CD4-positive, alpha-beta T cell treated with Interleukin-10 for 1 hour (primary cell): ENCODE measurements around the gene RAB14.

Experiments
- DNase-seq: peaks from one replicate; pipeline ENCODE4 v3.0.0-alpha.2; 2020

Gene RAB14

DNA sequence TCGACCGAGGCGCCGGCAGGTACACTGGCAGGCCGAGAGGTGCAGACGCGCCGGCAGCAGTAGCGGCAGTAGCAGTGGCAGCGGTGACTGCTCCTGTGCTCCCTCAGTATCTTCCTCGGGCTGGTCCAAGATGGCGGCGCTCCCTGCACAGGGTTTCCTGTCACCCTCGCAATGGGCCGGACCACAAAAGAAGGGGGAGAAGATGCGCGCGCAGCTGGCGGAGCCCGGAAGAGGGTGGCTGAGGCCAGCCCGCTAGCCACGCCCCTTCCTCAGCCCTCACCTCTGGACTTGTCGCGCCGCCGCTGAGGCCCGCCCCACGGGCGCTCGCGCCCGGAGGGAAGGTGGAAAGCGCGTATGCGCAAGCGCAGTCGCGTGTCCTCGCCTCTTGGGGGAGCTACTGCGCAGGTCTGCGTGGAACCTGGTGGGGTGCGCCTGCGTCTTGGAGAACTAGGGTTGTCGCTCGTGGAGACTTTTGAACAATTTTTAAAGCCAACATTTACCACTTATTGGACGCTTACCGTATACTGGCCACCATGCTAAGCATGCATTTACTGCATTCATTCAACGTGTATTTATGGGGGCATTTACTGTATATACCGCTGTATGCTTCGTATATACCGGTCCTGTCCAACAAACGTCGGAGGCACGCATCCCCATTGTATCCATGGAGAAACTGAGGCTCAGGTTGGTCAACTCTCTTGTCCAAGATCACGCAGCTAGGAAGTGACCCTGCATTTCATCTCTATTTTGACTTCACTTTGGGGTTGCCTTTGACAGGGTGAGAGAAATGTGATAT, at the start of gene RAB14:
TSS of gene RAB14 (minus strand) at position 132 of the 796 bp plus-strand sequence. CDS start 8,457 bp downstream, outside the sequence.
- DNase-seq: peak; percentile 100

DNA sequence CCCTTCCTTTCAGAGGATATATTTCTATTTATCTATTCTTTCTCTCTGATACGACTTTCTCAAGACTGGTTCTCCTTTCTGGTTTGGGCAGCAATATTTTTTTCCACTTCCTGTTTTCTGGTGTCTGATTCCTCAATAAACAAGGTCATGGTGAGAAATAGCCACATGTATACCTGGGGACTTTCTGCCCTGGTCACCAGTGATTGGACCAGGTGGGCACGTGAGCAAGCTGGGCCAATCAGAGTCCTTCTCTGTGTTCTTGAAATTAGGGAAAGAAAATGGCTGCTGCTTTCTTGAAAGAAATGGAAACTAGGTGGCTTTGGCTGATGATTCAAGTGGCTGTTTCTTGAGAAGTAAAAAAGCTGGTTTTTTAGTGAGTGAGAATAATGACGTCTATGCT, 47.9 kb upstream of the RAB14 start:
- DNase-seq: peak; percentile 4

DNA sequence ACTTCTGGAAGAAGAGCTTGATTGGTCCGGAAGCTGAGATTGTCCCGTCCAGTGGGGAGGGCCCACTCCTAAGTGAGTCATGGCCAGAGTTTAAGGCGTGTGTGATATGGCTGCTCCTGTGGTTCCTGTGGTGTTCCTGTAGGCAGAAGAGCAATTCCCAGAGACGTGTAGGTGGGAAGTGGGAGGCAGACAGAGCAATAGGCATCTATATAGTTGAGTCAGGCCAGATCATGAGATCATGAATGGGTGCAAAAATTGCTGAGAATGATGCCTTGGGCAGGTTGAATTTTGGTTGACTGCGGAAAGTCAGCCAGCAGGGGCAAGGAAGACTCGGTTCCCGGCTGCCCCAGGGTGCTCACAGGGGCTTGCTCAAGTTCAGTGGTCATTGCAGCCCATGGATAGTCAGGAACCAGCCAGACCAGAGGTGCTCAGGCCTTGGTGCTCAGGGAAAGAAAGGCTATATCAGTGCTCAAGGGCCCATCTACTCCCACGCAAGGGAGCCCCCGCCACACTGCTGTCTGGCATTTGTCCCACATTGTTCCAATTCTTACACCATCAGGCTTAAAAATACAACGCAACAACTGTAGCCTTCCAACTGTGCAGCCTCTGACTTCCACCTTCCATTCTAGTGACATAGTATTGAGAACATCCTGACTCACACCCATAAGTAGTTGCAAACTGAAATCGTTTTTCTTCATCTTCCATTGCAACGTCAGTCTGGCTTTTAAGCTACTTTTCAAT, 45.3 kb upstream of the RAB14 start:
- DNase-seq: no peak

DNA sequence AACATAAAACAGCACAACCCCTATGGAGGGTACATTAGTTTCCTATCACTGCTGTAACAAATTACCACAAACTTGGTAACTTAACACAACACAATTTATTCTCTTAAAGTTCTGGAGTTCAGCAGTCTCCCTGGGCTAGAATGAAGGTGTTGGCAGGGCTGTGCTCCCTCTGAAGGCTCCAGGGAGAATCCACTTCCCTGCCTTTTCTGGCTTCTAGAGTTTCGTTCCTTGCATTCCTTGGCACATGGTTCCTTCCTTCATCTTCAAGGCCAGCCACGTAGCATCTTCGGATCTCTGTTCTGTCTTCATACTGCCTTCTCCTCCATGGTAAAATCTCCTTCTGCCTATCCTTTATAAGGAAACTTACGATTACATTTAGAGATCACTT, 41.3 kb upstream of the RAB14 start:
- DNase-seq: no peak

DNA sequence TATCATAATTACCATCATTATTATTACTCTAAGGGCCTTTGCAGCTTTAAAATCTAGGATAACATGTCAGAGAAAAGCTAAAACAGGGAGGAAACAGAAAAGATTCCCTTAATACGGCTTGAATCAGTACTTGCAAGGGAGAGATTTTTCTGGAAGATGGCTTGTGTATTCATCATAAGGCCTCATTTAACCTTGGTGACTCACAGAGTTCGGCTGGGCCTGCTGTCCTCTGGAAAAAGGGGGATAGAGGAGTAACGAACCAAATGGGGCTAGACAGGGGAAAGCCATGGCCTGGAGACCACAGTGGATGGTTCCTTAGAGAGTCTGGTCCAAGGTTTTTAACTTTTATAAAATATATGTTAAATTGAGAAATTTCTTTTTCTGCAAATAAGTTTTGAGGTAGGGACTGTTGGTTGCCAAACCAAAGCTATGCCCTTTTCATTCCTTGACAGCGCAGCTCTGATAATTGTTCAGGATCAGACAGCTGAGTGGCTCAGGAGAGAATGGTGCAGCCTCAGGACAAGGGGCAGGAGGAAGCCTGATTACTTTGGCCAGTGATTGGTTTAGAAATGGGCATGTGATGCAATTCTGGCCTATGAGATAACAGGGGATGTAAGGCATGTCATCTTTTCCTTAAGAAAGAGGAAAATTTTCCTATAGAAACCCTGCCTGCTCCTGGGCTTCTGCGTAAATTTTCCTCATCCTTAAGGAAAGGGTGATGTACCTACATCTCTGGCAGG, 40.7 kb upstream of the RAB14 start:
- no peak for DNase-seq

DNA sequence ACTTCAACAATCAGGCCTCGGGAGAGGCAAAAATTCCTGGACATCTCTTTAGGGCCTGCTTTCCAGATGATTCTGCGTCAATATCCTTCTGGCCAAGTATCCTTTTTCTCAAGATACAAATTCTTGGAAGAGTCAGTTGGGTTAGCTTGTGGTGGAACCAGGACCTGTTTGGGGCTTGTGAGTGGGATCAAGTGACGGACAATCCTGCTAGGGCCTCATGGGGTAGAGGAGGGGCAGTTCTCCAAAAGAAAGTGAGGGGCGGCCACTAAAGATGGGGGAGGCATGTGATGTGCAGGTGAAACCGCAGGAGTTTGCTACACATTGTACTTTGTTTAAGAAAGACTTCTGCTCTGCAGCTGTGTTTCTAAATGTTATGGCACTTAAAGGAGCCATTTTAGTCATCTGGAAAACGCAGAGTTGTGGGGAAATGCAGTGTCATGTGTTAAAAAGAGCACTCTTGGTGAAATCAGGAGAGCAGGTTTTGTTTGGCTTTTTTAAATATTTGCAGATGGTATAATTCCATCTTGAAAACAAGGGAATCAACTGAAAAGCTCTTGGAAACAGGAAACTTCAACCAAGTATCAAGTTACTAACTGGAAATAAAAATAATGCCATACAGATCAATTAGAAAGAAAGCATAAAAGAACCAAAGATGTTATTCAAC, 38.9 kb upstream of the RAB14 start:
- no peak for DNase-seq

DNA sequence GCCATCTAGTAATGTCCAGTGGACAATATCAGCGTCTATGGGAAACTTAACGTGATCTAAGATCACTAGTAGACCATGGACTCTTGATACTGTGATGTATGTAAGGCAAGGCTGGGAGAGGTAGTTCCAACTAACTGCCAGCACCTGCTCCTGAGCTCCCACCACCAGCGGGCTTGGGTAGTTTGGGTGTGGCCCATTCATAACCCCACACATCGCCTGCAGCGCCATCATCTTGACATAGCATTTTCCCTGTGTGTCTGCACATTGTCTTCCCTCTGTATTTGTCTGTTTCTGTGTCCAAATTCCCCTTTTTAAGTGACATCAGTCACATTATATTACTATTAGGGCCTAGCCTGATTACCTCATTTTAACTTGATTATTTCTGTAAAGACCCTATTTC, 38.2 kb upstream of the RAB14 start:
- DNase-seq: no peak

DNA sequence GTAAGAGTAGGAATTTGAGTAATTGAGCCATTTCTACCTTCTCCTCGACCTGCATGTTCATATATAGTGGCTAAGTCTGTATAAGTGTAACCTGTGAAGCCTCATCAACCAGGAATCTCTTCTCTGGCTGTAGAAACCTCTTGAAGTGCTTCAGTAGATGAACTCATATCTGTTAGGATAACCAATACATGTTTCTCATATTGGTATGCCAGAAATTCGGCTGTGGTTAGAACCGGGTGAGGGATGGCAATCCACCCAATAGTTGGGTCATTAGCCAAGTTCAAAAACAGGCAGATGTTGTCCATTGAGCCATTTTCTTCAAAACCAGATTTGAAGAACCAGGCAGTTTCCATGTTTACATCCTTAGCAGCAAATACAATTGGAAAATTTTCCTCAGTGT, 37.4 kb upstream of the RAB14 start:
- no peak for DNase-seq

DNA sequence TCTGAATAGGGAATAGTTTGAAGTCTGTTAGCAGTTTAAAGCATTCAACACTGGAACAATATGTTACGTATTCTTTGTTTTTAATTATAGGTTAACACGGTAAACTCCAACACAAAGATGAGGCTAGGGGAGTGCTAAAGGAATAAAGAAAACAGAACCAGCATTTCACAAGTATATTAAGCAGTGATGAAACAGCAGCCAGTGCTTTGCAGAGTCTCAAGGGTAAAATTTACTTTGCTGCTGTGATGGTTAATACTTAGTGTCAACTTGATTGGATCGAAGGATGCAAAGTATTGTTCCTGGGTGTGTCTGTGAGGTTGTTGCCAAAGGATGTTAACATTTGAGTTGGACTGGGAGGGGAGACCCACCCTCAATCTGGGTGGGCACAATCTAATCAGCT, 36.2 kb upstream of the RAB14 start:
- DNase-seq: no peak

DNA sequence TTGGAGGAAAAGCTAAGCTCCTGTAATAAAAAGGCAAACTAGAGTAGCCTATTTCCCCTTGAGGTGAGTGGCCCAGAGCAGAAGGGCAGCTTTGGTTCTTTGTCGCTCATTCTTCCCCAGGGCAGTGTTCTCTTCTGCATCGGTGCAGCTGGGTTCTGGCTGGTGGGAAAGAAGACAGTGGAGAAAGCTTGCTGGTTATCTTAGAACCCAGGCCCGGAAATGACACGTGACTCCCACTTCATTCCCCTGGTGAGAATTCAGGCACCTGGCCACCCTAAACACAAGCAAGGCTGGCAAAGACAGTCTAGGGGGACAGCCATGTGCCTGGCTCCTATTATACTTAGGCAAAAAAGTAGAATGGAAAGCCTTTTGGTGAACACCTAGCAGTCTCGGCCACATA, 33.8 kb upstream of the RAB14 start:
- no peak for DNase-seq

DNA sequence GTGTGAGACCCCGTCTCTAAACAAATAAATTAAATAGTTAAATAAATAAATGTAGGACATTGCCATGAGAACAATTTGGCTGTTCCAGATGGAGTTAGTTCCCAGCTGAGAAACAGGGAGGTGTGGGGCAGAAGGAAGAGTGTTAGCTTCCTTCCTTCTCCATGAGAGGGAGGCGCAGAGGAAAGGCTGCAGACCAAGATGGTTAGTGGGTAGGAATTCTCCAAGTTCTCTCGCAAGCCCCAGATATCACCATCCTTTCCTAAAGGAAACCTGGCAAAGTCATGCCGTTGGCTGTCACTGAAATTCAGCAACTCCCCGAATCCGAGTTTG, 33.1 kb upstream of the RAB14 start:
- no peak for DNase-seq

DNA sequence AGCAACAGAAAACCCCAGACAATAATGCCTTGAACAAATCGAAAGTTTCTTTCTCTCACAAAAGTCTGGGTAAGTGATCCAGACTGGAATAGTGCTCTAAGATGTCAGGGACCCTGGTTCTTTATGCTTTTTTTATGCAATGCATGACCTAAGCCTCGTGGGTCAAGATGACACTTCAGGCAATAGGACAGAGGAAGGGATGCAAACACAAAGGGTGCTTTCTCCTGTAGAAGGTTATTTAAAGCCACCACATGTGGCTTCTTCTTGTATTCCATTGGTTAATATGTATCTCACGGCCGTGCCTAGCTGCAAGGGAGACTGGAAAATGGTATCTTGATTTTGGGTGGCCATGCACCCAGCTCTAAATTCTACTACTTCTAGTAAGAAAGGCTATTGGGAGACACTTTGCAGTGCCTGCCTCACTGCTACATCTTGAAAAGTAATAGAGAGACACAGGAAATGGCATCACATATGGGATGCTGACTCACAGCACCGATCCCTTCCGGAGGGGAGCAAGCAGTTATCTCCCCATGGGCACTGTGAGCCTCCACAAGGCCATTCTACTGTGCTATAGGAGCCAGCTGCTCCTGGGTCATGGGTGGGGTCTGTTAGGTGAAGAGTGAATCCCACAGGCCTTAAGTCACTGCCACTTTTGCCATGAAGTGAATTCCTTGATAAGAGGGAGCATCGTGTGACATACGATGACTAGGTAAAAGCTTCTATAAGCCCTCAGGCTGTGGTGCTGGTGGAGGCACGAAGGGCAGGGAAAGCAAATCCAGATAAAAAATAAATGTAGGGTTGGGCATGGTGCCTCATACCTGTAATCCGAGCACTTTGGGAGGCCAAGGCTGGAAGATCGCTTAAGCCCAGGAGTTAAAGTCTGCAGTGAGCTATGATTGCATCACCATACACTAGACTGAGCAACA, 32.5 kb upstream of the RAB14 start:
- DNase-seq: no peak

DNA sequence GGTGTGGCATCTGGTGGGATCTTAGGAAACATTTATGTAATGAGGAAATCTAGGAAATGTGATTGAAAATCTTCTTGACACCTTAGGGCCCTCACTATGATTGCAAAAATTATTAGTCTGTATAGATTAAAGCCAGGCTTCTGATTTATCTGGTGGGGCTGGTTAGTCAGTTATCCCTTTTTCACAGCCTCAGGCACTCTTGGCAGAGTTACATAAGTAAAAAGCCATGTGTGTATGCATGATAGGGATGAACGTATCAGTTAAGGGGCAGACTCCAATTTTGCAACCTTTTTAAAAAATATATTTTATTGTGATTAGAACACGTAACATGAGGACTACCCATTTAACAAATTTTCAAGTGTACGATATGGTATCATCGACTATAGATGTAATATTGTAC, 30.6 kb upstream of the RAB14 start:
- DNase-seq: no peak

DNA sequence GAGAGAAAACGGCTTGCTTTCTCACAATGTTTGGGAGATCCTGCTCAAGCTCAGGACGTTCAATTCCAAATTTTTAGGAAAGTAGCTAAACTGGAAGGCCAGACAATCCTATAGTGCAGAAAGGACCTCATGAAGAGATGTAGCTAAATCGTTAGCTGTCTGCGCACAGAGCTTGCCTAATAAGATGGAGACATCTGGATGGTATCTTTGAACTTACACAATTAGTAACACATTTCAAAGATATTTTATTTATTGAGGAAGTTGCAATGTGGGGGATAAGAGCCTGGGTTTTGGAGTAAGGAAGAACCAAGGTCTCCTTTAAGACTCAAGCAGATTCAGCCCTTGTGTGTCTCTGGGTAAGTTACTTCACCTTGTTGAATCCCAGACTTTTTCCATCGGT, 28.6 kb upstream of the RAB14 start:
- DNase-seq: no peak

DNA sequence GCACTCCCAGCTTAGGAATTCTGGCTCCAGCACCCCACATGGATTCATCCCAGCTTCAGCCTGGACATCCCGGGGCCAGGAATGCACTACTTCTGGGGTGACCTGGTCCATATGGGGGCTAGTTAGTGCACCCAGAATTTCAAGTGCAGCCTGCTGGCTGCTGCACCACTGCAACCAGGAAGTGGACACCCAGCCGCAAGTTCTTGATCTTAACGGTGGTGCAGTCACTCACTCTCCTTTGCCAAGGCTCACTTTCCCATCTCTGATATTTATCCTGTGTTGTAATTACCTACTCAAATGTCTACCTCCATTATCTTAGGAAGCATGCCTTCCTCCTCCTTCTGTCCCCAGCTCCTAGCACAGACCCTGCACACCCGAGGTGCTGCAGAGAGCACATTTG, 26.2 kb upstream of the RAB14 start:
- DNase-seq: no peak

DNA sequence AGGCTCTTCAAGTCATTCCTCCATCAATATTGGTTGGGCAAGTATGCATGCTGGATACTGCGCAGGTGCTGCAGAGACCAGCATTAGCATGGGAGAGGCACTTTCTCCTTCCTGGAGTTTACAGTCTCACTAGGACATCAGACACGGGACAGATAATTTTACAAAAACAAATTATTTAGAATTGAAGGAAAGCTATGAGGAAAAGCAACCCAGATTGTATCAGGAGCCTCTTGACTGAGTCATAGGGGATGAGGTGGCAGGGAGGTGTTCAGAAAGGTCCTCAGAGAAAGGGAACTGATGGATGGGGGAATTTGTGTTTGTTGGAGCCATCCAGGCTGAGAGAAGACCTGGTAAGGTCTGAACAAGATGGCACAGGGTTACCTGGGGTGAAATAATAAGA, 24.5 kb upstream of the RAB14 start:
- DNase-seq: no peak

DNA sequence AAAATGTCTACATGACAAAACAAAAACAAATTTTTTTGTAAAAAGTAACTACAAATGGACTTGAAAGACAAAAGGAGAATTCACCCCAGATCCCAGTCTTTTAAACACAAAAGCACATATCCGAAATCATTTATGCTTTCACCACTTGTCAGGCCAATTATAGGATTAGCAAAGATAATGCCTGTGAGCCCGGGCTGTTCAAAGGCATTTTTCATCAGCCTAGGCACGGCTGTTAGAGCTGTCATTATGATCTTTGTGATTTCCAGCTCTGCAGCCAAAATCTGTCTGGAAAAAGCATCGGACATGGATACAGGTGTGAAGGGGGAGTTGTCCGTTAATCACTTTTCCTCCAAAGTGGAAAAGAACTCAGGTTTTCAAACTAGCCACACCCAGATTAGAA, 23.6 kb upstream of the RAB14 start:
- no peak for DNase-seq

DNA sequence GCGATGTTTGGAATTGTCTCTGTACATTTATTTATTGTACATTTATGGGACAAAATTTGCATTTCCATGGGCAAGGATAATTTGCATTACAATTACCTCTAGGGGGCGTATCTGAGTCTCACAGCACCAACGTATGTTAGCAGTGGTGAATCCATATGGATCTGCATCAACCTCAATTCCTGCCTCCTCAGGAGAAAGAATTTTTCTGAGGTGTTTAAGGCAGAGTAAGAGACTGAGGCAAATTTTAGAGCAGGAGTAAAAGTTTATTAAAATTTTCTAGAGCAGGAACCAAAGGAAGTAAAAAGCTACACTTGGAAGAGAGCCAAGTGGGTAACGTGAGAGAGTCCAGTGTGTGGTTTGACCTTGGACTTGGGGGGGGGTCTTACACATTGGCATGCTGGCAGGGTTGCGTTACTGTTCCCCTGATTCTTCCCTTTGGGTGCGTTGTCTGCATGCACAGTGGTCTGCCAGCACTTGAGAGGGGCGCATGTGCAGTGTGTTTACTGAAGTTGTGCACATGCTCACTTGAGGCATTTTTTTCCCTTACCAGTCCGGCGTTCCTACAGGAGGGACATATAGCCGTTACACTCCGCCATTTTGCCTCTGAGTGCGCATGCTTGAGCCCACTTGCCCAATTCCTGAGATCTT, 21.0 kb upstream of the RAB14 start:
- peak; percentile 27 for DNase-seq

DNA sequence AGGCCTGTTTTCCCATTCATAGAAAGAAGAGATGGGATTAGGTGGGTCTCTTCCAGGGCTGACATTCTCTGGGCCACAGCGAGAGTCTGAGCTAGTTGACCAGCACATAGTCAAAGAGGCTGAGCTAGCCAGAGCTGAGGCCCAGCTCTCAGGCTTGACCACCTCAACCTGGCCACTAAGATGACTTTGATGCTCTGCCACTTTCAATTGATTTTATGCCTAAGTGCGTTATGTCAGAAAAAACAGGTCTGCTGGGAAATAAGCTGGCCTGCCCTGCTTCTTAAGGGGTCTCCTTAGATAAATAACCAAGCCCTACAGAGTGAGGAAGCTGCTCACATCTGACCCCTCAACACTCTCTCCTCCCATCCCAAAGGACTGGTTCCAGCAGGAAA, 20.0 kb upstream of the RAB14 start:
- no peak for DNase-seq

DNA sequence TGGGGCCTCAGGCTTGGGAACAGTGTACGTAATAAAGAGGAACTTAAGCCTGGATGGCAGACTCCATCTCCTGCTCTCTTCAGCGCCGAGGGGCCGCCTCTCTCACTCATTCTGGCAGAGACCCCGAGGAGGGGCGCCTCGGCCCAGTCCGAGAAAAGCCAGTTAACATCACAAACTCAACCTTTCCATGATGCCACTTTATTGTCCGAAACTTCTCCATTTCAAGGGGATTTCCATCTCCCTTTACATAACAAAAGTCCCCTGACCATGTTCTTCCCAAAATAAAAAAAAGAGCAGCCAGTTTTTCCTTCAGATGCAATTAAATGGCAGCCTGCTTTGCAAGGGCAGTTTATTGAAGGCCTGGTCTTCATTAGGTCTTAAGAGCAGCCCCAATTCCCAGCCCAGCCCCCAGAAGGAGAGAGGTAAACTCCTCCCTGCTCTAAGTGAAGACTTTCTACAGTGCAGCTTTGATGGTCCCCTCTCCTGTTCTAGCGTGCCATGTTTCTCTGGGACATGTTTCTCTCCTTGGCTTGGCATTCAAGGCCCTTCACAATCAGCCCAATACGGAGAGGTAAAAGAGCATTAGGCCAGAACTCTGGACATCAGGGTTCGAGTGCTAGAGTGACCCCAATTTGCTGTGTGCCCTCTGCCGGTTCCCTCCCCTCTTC, 19.5 kb upstream of the RAB14 start:
- no peak for DNase-seq

DNA sequence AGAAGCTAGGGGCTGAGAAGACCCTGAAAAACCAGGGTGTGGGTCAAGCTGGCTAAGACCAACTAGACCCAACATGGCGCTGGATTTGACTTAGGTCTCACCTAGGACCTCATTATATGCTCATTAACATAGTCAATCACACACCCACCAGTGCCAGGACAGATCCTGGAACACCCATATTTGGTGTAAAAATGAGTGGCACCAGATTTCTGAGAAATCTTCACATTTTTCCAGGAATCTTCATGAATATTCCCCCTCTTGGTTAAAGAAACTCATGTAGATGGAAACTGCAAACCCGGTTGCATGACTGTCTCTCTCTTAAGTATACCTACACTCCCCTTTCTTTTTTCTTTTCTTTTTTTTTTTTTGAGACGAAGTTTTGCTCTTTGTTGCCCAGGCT, 17.9 kb upstream of the RAB14 start:
- no peak for DNase-seq
